HEK293 (cell line): Measurements from ENCODE around the gene TRPV2.

Experiments
- ATF2 ChIP-seq: fragments of 450-650 bp; formaldehyde crosslinking; IDR thresholded peaks from 2 replicates; pipeline ENCODE4 v1.5.1; 2016; ENCODE audit warnings: missing biosample characterization, missing genetic modification characterization, low read depth
- OSR2 ChIP-seq: fragments of 450-650 bp; formaldehyde crosslinking; IDR thresholded peaks from 2 replicates; pipeline ENCODE4 v1.5.1; 2016; ENCODE audit warnings: missing biosample characterization, missing genetic modification characterization
- REST ChIP-seq: fragments of 450-650 bp; formaldehyde crosslinking; IDR thresholded peaks from 2 replicates; pipeline ENCODE4 v1.5.1; 2016; ENCODE audit warnings: missing biosample characterization, missing genetic modification characterization
- SP2 ChIP-seq: fragments of 450-650 bp; formaldehyde crosslinking; IDR thresholded peaks from 2 replicates; pipeline ENCODE4 v1.5.1; 2016; ENCODE audit warnings: missing biosample characterization, missing genetic modification characterization
- ZNF121 ChIP-seq: fragments of 450-650 bp; formaldehyde crosslinking; IDR thresholded peaks from 2 replicates; pipeline ENCODE4 v1.5.1; 2016; ENCODE audit warnings: missing biosample characterization, missing genetic modification characterization
- ZNF324 ChIP-seq: fragments of 450-650 bp; formaldehyde crosslinking; IDR thresholded peaks from 2 replicates; pipeline ENCODE4 v1.5.1; 2016; ENCODE audit warnings: missing biosample characterization, missing genetic modification characterization
- ZNF354C ChIP-seq: fragments of 450-650 bp; formaldehyde crosslinking; IDR thresholded peaks from 2 replicates; pipeline ENCODE4 v1.5.1; 2016; ENCODE audit warnings: missing biosample characterization, missing genetic modification characterization, low read depth, borderline replicate concordance
- ZNF580 ChIP-seq: fragments of 450-650 bp; formaldehyde crosslinking; IDR thresholded peaks from 2 replicates; pipeline ENCODE4 v1.5.1; 2016; ENCODE audit warnings: missing biosample characterization, missing genetic modification characterization
- ZNF623 ChIP-seq: fragments of 450-650 bp; formaldehyde crosslinking; IDR thresholded peaks from 2 replicates; pipeline ENCODE4 v1.5.1; 2016; ENCODE audit warnings: missing biosample characterization, missing genetic modification characterization
- ZNF747 ChIP-seq: fragments of 450-650 bp; formaldehyde crosslinking; IDR thresholded peaks from 2 replicates; pipeline ENCODE4 v1.5.1; 2016; ENCODE audit warnings: missing biosample characterization, missing genetic modification characterization
- TF ChIP-seq, protein P1 (sequence below): fragments of 450-650 bp; formaldehyde crosslinking; IDR thresholded peaks from 2 replicates; pipeline ENCODE4 v1.5.1; 2016; ENCODE audit warnings: missing biosample characterization, missing genetic modification characterization
- TF ChIP-seq, protein P2 (sequence below): fragments of 450-650 bp; formaldehyde crosslinking; IDR thresholded peaks from 2 replicates; pipeline ENCODE4 v1.5.1; 2016; ENCODE audit warnings: missing biosample characterization, missing genetic modification characterization
- TF ChIP-seq, protein P3 (sequence below): fragments of 450-650 bp; formaldehyde crosslinking; IDR thresholded peaks from 2 replicates; pipeline ENCODE4 v1.5.1; 2016; ENCODE audit warnings: missing biosample characterization, missing genetic modification characterization
- TF ChIP-seq, protein P4 (sequence below): fragments of 450-650 bp; formaldehyde crosslinking; IDR thresholded peaks from 2 replicates; pipeline ENCODE4 v1.5.1; 2016; ENCODE audit warnings: missing biosample characterization, missing genetic modification characterization, borderline replicate concordance

DNA sequence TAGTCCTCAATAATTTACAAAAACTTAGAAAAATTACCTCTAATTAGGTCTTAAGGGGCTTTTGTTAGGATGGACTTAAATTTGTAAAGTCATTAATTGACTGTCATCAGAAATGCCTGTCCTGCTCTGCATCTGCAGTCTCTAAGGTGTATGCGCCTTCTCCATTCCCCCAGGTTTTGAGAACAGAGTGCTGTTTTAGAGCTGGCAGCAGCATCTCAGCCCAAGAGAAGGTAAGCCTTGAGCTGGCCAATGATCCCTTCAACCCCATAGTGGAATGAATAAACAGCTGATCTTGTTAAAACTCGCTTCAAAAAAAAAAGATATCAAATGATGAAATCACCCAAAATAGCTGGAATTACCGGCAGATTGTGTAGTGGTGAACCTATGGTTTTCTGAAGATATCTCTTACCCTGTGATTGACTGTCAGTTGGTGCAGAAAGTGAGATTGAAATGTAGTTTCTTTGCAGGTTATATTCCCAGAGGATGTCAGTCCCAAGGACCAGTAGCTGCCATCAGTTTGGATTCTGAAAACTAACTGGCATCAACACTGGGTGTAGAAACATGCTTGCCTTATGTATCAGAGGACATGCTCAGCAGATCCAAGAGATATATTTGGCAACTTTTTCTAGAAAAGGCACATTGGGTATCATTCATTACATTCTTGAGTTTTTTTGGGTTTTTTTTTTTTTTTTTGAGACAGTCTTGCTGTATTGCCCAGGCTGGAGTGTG lies 25.7 kb downstream of the TRPV2 start:
- TF ChIP-seq ZNF580 (no peak), ZNF121 (tag by site-specific recombination) (no peak), REST (tag by site-specific recombination) (no peak), ZNF324 (tag by site-specific recombination) (no peak), SP2 (no peak), ZNF747 (tag by site-specific recombination) (no peak), ZNF623 (no peak), ZNF354C (tag by site-specific recombination) (no peak), ATF2 (tag by site-specific recombination) (no peak), OSR2 (tag by site-specific recombination) (no peak)
- TF ChIP-seq, protein P1, sequence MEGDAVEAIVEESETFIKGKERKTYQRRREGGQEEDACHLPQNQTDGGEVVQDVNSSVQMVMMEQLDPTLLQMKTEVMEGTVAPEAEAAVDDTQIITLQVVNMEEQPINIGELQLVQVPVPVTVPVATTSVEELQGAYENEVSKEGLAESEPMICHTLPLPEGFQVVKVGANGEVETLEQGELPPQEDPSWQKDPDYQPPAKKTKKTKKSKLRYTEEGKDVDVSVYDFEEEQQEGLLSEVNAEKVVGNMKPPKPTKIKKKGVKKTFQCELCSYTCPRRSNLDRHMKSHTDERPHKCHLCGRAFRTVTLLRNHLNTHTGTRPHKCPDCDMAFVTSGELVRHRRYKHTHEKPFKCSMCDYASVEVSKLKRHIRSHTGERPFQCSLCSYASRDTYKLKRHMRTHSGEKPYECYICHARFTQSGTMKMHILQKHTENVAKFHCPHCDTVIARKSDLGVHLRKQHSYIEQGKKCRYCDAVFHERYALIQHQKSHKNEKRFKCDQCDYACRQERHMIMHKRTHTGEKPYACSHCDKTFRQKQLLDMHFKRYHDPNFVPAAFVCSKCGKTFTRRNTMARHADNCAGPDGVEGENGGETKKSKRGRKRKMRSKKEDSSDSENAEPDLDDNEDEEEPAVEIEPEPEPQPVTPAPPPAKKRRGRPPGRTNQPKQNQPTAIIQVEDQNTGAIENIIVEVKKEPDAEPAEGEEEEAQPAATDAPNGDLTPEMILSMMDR: no peak
- TF ChIP-seq, protein P2, sequence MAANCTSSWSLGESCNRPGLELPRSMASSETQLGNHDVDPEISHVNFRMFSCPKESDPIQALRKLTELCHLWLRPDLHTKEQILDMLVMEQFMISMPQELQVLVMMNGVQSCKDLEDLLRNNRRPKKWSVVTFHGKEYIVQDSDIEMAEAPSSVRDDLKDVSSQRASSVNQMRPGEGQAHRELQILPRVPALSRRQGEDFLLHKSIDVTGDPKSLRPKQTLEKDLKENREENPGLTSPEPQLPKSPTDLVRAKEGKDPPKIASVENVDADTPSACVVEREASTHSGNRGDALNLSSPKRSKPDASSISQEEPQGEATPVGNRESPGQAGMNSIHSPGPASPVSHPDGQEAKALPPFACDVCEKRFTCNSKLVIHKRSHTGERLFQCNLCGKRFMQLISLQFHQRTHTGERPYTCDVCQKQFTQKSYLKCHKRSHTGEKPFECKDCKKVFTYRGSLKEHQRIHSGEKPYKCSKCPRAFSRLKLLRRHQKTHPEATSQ: no peak
- TF ChIP-seq, protein P3, sequence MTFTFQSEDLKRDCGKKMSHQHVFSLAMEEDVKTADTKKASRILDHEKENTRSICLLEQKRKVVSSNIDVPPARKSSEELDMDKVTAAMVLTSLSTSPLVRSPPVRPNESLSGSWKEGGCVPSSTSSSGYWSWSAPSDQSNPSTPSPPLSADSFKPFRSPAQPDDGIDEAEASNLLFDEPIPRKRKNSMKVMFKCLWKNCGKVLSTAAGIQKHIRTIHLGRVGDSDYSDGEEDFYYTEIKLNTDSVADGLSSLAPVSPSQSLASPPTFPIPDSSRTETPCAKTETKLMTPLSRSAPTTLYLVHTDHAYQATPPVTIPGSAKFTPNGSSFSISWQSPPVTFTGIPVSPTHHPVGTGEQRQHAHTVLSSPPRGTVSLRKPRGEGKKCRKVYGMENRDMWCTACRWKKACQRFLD: no peak
- TF ChIP-seq, protein P4, sequence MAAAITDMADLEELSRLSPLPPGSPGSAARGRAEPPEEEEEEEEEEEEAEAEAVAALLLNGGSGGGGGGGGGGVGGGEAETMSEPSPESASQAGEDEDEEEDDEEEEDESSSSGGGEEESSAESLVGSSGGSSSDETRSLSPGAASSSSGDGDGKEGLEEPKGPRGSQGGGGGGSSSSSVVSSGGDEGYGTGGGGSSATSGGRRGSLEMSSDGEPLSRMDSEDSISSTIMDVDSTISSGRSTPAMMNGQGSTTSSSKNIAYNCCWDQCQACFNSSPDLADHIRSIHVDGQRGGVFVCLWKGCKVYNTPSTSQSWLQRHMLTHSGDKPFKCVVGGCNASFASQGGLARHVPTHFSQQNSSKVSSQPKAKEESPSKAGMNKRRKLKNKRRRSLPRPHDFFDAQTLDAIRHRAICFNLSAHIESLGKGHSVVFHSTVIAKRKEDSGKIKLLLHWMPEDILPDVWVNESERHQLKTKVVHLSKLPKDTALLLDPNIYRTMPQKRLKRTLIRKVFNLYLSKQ (tag by site-specific recombination): no peak
